Skin of body (tissue), 2 donors: ENCODE measurements around the gene ZNF846. TPM values are rescaled to one million over a fixed set of nuclear protein-coding genes. Genes with fewer than 3 reads are reported as not detected.
A peak's percentile ranks its signal among the peaks of the same experiment; 100 is the strongest.
"Not testable (repeated sequence)": the region's sequence is repeated elsewhere in the genome, so short reads cannot be mapped to it uniquely, and the experiment has no call there.

Source experiments
- DNase-seq: peaks from one replicate; lab custom pipeline; 2025; lab: John Stamatoyannopoulos, UW
- total RNA-seq: library from RNA; depleted of rRNA; stranded (reverse); fragments of >200 nt; gene quantifications from one replicate; pipeline ENCODE4 v1.2.3, GENCODE V29; 2014

Gene ZNF846
- total RNA-seq, 1 donor from 2014 or later, result 16.8 TPM

- DNase-seq, result peak; percentile 98
Observed at GRCh38 chr19:9785367-9786331, 17.1 kb upstream of the ZNF846 start.

- not testable (repeated sequence) for DNase-seq
Observed at GRCh38 chr19:9784163-9784496, 15.6 kb upstream of the ZNF846 start.

GRCh38 chr19:9782338-9782737 is 13.8 kb upstream of the ZNF846 start:
- no peak for DNase-seq

GRCh38 chr19:9757544-9758501 is 10.7 kb downstream of the ZNF846 start:
- no peak for DNase-seq

GRCh38 chr19:9752701-9753443 is 15.7 kb downstream of the ZNF846 start:
- no peak for DNase-seq

- no peak for DNase-seq
Observed at GRCh38 chr19:9751446-9751845, 17.1 kb downstream of the ZNF846 start.

GRCh38 chr19:9741476-9742171 is 26.9 kb downstream of the ZNF846 start:
- DNase-seq, result no peak

GRCh38 chr19:9735986-9736385 is 32.6 kb downstream of the ZNF846 start:
- no peak for DNase-seq

GRCh38 chr19:9730056-9730455 is 38.5 kb downstream of the ZNF846 start:
- not testable (repeated sequence) for DNase-seq

- DNase-seq, result no peak
Observed at GRCh38 chr19:9729162-9729561, 39.4 kb downstream of the ZNF846 start.

- DNase-seq, result no peak
Observed at GRCh38 chr19:9727644-9728043, 40.9 kb downstream of the ZNF846 start.

GRCh38 chr19:9725508-9726201 is 42.9 kb downstream of the ZNF846 start:
- DNase-seq, result not testable (repeated sequence)

- no peak for DNase-seq
Observed at GRCh38 chr19:9724157-9724556, 44.4 kb downstream of the ZNF846 start.

GRCh38 chr19:9721861-9722260 is 46.7 kb downstream of the ZNF846 start:
- no peak for DNase-seq

GRCh38 chr19:9720541-9720940 is 48.0 kb downstream of the ZNF846 start:
- DNase-seq, result no peak

GRCh38 chr19:9711815-9712214 is 56.7 kb downstream of the ZNF846 start:
- no peak for DNase-seq

GRCh38 chr19:9709305-9709704 is 59.2 kb downstream of the ZNF846 start:
- DNase-seq, result no peak

- no peak for DNase-seq
Observed at GRCh38 chr19:9705836-9706235, 62.7 kb downstream of the ZNF846 start.

- no peak for DNase-seq
Observed at GRCh38 chr19:9702186-9702585, 66.4 kb downstream of the ZNF846 start.
